T-helper 17 cell (primary cell): ENCODE results near the gene SIN3B. TPM values are rescaled to one million over a fixed set of nuclear protein-coding genes. Genes with fewer than 3 reads are reported as not detected.

Source experiments
- ATAC-seq: fragments of 150-1000 bp; cut with Tn5 transposase; 2 replicates; pipeline ENCODE4 v1.10.0; 2021; ENCODE audit warnings: mild to moderate bottlenecking, moderate library complexity
- DNase-seq, 3 donors: peaks; one replicate each; pipeline versions ENCODE4 v3.0.0 to v3.0.0-alpha.2; 2020 to 2021
- H3K9me3 ChIP-seq: one replicate; pipeline ENCODE4 v1.7.0; 2013; ENCODE audit warnings: low read length, mild to moderate bottlenecking; ENCODE audit not compliant: control insufficient read depth, poor library complexity, severe bottlenecking
- H3K27ac Mint-ChIP-seq: one replicate; pipeline ENCODE4 v1.8.0; 2022; ENCODE audit warnings: mild to moderate bottlenecking, moderate library complexity, mixed read lengths
- H3K27me3 Mint-ChIP-seq: one replicate; pipeline ENCODE4 v1.8.0; 2022; ENCODE audit warnings: mixed read lengths
- H3K36me3 Mint-ChIP-seq: one replicate; pipeline ENCODE4 v1.8.0; 2022; ENCODE audit warnings: low read depth, mixed read lengths
- H3K4me1 Mint-ChIP-seq: one replicate; pipeline ENCODE4 v1.8.0; 2022; ENCODE audit warnings: mild to moderate bottlenecking, mixed read lengths
- H3K4me3 Mint-ChIP-seq: one replicate; pipeline ENCODE4 v1.8.0; 2022; ENCODE audit warnings: mild to moderate bottlenecking, moderate library complexity, mixed read lengths
- total RNA-seq, 4 donors: library from RNA in 2 of 4; stranded (reverse) in 2 of 4; gene quantifications; one replicate each; pipeline ENCODE4 v1.2.3 and lab custom pipeline; 2022 to 2026

SIN3B gene
- total RNA-seq, 2 donors from 2014 or later, result 61.1 to 69.4 TPM

- Mint-ChIP-seq H3K4me3 (no peak overlapping the region), H3K27ac (no peak overlapping the region), H3K4me1 (no peaks in the 10 kb centered on the region), H3K36me3 (peaks cover 3% of the 10 kb centered on the region), H3K27me3 (peaks cover 16% of the 10 kb centered on the region)
- no peak for ATAC-seq
- no peak for DNase-seq
- no peaks in the 10 kb centered on the region for H3K9me3 ChIP-seq
These were observed 91.8 kb downstream of the SIN3B start for GRCh38 chr19:16920816-16921529.

GRCh38 chr19:16921766-16922591 is 92.8 kb downstream of the SIN3B start:
- Mint-ChIP-seq H3K27me3 (peaks cover 13% of the 10 kb centered on the region), H3K27ac (peak overlapping the region; percentile 35), H3K4me3 (no peak overlapping the region), H3K36me3 (peaks cover 3% of the 10 kb centered on the region), H3K4me1 (no peaks in the 10 kb centered on the region)
- DNase-seq, result no peak
- ATAC-seq, result no peak
- no peaks in the 10 kb centered on the region for H3K9me3 ChIP-seq

- Mint-ChIP-seq H3K36me3 (peaks cover 3% of the 10 kb centered on the region), H3K27me3 (peaks cover 7% of the 10 kb centered on the region), H3K4me3 (no peak overlapping the region), H3K4me1 (no peaks in the 10 kb centered on the region), H3K27ac (peak overlapping the region; percentile 35)
- ATAC-seq, result no peak
- no peak for DNase-seq
- H3K9me3 ChIP-seq, result no peaks in the 10 kb centered on the region
These were observed 93.4 kb downstream of the SIN3B start for GRCh38 chr19:16922592-16922934.

- peaks cover 3% of the 10 kb centered on the region for H3K36me3 Mint-ChIP-seq
- ATAC-seq (no peak), DNase-seq (no peak)
- H3K4me1 Mint-ChIP-seq, result no peaks in the 10 kb centered on the region
- peak overlapping the region; percentile 35 for H3K27ac Mint-ChIP-seq
- H3K4me3 Mint-ChIP-seq, result no peak overlapping the region
- peaks cover 7% of the 10 kb centered on the region for H3K27me3 Mint-ChIP-seq
- no peaks in the 10 kb centered on the region for H3K9me3 ChIP-seq
These were observed 93.8 kb downstream of the SIN3B start for GRCh38 chr19:16922949-16923348.

GRCh38 chr19:16927883-16928282 is 98.7 kb downstream of the SIN3B start:
- DNase-seq (no peak), ATAC-seq (no peak)
- Mint-ChIP-seq H3K27ac (no peak overlapping the region), H3K27me3 (peaks cover 6% of the 10 kb centered on the region), H3K36me3 (peaks cover 6% of the 10 kb centered on the region), H3K4me3 (no peak overlapping the region), H3K4me1 (no peaks in the 10 kb centered on the region)
- H3K9me3 ChIP-seq, result no peaks in the 10 kb centered on the region

GRCh38 chr19:16928351-16928750 is 99.2 kb downstream of the SIN3B start:
- Mint-ChIP-seq H3K4me3 (no peak overlapping the region), H3K27me3 (peaks cover 6% of the 10 kb centered on the region), H3K27ac (no peak overlapping the region), H3K36me3 (peaks cover 6% of the 10 kb centered on the region), H3K4me1 (no peaks in the 10 kb centered on the region)
- no peaks in the 10 kb centered on the region for H3K9me3 ChIP-seq
- ATAC-seq (no peak), DNase-seq (no peak)

GRCh38 chr19:16928916-16929315 is 99.7 kb downstream of the SIN3B start:
- H3K9me3 ChIP-seq, result no peaks in the 10 kb centered on the region
- DNase-seq, result no peak
- no peak overlapping the region for H3K27ac Mint-ChIP-seq
- H3K27me3 Mint-ChIP-seq, result peaks cover 6% of the 10 kb centered on the region
- no peak overlapping the region for H3K4me3 Mint-ChIP-seq
- H3K4me1 Mint-ChIP-seq, result no peaks in the 10 kb centered on the region
- H3K36me3 Mint-ChIP-seq, result peaks cover 6% of the 10 kb centered on the region
- ATAC-seq, result no peak

Other genes starting within 250 kb of the SIN3B start
- 10 to 100 TPM; 36.4 to 41.8 TPM for gene MED26, start 201.2 kb upstream of the SIN3B start, total RNA-seq
- 10 to 100 TPM; 60.7 to 70.2 TPM for gene SMIM7, start 169.3 kb upstream of the SIN3B start, total RNA-seq
- under 1 TPM; 0.27 to 0.42 TPM for gene TMEM38A, start 168.3 kb upstream of the SIN3B start, total RNA-seq
- under 1 TPM in 1 of 2 donors, not detected in 1; 0.03 TPM for gene NWD1, start 109.6 kb upstream of the SIN3B start, total RNA-seq
- 1 to 10 TPM in 1 of 2 donors, under 1 TPM in 1; 0.07 to 2.7 TPM for gene F2RL3, start 59.6 kb downstream of the SIN3B start, total RNA-seq
- 1 to 10 TPM; 1.1 to 3.3 TPM for gene CPAMD8, start 197.4 kb downstream of the SIN3B start, total RNA-seq
- gene HAUS8, start 246.1 kb downstream of the SIN3B start, total RNA-seq, result 10 to 100 TPM; 18.4 to 26.2 TPM
- gene MYO9B, start 246.4 kb downstream of the SIN3B start, total RNA-seq, result 100 to 1,000 TPM; 202 to 220 TPM